HG03045 (cell line): ENCODE measurements around the gene MFSD6L.
"Not testable (repeated sequence)": the region's sequence is repeated elsewhere in the genome, so short reads cannot be mapped to it uniquely, and the experiment has no call there.

ENCODE experiments used
- ATAC-seq: cut with Tn5 transposase; IDR thresholded peaks from one replicate; pipeline ENCODE4 v1.9.1; 2021; ENCODE audit warnings: mild to moderate bottlenecking, moderate library complexity; ENCODE audit not compliant: unreplicated experiment

The MFSD6L gene

DNA sequence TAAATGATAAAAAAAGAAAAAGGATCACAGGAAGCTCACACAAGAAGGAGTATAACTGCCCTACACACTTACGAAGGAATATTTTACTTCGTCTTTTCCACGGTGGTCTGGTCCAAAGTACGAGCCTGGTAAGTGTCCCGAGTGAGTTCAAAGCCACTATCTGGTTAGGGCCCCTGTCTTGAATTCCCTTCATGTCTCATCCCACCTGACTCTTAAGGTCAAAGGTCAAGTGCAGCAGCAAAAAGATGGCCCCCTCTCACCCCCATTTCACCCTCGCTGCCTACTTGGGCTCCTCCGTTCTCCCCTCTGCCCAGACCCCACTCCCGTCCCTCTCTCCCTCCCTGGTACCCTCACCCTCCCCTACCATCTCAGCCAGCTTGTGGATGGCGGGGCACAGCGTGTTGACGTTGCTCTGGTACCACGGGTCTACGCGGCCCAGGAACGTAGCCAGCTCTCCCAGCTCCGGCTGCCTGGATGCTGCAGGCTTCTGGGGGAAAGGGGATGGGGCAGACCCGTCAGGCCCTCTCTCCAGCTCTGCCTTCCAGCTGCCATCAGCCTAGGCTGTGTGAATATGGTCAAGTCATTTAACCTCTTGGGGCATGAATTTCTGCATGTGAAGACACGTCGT lies 27.8 kb upstream of the MFSD6L start:
- no peak for ATAC-seq

DNA sequence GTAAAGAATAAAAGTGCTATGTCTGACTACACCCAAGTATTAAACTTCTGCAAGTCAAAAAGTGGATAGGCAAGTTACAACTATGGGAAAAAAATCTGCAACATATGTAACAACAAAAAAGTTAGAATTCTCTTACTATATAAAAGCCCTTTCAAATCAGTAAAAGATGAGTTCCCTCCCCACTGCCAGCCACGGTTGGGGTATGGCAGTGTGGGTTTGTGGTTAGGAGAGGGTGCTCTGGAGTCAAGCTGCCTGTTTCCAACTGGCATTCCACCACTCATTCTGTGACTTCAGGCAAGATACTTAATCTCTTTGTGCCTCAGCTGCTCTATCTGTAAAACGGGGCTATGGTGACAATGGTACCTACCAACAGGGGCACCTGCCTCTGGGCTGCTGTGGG lies 26.6 kb upstream of the MFSD6L start:
- no peak for ATAC-seq

DNA sequence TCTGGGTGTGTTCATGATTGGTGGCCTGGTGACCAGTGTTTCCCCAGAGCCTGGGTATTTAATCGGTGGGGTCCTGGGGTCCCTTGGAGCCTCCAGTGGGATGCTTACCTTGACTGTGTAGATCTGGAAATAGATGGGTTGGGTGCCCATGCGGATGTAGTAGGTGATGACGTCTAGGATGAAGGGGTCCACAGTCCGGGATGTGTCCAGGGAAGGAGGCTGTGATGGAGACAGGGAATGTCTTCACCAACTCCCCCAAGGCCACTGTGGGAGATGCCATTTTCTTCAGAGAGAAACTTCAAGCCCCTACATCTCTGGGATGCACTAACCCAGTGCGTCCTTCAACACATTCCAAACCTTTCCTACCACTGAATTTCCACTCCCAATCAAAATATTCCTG lies 24.1 kb upstream of the MFSD6L start:
- ATAC-seq: no peak

DNA sequence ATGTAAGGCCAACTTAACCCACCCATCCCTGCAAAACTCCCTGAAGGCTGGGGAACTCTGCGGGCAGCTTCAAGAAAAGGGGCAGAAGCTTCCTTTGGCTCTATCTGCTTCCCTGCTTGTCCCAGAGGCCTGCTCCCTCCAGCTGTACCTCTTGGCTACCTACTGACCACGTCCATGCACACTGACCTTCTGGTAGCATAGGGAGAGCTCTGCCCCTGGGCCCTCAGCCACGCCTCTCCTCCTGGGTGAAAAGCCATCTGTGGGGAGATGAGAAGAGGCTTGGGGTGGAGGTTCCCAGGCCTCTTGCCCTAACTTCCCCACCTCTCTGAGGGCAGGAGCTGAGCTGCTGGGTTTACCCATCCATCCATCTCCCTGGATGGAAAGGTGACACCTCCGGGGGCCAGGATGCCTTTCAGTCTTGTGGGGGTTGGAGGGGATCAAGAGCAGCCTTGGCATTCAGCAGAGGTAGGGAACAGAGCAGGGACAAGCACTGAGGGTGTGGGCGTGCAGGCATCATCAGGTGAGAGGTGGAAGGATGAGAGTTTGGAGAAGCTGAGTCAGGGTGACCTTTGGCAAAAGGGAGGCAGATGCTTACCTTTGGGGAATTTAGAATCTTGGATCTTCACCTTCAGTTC lies 23.4 kb upstream of the MFSD6L start:
- no peak for ATAC-seq

DNA sequence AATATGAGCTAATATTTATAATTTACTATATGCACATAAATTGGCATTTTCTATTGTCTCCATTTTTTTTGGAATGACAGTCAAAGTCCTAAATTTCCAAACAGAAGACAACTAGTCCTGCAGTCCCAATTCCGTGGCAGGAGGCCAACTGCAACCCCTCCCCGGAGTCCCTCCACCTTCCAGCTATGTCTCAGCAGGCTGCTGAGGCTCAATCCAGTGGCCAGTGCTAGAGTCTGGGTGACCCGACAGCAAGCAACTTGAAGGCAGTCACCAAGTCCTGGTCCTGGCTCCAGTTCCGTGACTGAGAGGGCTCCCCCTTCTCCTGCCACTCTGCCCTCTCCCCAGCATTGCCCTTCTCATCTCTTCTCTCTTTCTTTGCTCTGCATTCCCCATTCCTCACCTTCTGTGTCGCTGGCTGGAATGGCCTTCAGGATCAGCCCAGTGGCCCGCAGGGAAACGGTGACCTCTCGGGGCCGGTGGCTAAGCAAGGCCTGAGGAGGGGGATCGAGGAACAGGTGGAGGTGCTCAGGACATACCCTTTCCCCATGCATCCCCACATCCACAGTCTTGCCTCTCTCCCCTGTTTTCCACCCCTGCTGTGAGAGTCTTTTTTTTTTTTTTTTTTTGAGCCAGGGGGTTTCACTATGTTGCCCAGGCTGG lies 22.4 kb upstream of the MFSD6L start:
- no peak for ATAC-seq

DNA sequence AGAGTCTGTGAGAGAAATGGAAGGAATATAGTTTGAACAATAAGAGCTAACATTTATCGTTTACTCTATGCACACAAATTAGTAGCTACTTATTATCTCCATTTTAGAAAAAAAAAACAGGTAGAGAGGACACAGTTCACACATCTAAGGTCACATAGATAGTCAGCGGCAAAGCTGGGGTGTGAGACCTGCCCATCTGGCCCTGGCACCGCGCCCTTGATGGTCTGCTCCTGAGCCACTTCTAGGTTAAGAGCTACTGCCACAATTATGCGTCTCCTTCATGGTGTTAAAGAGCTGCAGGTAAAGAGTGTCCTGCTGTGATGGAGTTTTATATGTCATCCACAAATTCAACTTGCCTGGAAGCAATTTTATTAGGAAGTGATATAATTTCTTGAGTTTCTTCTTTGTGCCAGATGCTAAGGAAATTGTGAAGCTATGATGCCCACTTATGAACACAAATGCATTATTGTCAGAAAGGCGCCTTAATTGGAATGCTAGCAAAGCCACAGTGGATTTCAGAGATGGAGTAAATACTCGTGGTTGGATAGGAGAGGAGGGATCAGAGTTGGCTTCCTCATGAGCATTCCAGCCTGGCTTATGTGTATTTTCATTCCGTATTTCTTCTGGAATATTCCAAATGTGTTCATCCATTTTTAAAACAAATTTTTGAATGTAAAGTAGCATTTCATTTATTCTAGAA lies 21.3 kb upstream of the MFSD6L start:
- ATAC-seq: no peak

DNA sequence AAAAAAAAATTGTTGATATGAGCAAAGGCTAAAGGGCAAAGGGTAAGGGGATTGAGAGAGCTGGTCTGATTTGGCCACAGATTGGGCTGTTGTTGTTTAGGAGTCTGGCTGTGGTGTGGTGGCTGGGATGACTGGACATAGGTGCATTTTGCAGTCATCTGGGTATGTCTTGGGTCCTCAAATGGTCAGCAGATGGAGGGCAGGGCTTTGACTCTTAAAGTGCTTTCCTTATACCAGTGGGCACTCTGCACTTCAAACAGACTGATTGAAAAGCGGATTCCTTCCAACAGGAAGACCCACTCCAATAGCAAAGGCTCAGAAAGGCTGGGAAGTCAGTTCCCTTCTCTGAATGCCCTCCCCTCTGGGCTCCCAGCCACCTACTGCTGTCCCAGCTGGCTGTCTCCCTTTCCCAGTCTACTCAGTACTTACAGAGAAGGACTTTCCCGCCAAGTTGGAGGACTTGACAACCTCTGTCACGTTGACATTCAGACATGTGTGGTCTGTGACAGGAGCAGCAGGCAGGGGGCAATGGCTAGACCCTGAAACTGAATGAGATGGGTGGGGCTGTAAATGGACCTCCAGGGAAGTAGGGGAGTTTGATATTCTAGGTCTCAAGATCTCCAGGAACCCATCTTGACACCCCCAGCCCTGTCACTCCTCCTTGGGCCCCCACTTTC lies 19.6 kb upstream of the MFSD6L start:
- ATAC-seq: no peak

DNA sequence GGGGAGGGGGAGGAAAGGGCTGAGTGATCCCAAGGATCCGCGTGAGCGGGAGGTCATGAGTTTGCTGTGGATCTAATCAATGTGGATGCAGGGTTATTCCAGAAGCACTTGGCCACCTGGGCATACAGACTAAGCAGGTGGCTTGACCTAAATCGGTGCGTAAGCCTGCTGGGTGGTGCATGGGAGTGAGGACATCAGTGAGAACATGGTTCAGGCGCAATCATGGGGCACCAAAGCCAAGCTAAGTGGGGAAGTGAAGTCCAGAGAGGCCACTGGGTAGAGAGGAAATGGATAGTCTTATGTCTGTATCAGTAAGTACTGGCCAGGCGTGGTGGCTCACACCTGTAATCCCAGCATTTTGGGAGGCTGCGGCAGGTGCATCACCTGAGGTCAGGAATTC lies 18.9 kb upstream of the MFSD6L start:
- ATAC-seq: no peak

DNA sequence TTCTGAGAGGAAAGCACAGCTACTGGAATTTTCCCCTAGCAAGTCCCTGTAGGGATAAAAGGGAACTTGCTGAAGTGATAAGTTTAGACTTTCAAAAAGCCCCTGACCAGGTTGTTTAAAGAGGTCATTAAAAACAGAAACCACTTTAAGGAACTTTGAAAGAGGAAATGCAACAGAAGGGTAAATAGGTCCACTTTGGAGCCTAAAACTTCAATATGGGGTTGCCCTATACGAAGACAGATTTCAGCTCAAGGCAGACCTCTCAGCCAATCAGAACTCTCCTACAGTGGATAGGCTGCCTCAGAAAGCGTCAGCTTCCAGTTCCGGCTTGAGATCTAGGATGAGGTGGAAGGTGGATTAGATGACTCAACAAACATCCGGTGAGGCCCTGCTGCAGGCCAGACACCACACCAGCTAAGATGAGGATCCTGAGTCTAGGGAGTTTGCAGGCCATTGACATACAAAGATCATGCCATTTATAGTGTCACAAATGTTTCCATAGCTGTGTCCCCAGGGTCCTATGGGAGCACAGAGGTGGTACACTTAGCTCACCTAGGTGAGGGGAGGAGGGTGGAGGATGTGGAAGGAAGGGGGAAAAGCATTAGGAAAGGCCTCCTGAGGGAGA lies 7.9 kb upstream of the MFSD6L start:
- peak; percentile 80 for ATAC-seq

DNA sequence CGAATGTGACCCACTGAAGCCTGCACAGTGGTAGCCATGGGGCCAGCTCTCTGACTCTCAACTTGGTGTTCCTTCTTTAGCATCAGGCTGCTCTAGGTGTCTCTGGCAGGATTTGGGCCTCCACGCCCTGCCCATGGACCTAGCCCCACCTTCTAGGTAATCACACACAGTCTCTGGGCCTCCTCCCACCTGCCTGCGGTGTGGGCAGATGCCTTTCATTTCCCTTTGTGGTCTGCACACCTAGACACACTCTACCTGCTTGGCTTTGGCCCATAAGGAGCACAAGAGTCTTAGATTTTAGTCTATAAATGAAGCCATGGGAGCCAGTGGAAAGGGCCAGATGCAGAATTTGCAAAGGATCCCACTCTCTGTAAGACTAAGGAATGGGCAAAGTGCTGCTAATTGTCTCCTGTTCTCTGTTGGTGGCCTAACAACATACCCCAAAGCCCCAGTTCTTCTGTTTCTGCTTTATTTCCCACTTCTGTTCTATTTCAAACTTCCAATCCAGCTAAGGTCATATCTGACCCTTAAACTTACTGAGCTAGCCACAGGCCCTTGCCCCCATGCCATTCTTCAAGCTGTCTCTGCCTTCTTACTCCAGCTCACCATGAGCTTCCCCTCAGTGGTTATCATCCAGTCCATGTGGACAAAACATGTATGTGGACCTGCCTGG lies 7.2 kb upstream of the MFSD6L start:
- no peak for ATAC-seq

DNA sequence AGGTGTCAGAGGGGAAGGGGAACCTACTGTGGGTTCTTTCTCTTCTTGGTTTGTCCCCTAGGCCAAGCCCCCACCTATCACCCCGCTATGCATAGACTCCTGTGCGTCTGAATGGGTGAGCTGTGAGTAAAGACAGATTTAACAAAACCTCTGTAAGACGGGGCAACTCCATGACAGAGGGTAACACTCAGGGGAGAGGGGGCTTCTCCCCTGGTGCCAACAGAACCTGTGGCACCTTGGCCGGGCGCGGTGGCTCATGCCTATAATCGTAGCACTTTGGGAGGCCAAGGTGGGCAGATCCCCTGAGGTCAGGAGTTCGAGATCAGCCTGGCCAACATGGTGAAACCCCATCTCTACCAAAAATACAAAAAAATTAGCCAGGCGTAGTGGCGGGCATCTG lies 6.2 kb upstream of the MFSD6L start:
- ATAC-seq: not testable (repeated sequence)

DNA sequence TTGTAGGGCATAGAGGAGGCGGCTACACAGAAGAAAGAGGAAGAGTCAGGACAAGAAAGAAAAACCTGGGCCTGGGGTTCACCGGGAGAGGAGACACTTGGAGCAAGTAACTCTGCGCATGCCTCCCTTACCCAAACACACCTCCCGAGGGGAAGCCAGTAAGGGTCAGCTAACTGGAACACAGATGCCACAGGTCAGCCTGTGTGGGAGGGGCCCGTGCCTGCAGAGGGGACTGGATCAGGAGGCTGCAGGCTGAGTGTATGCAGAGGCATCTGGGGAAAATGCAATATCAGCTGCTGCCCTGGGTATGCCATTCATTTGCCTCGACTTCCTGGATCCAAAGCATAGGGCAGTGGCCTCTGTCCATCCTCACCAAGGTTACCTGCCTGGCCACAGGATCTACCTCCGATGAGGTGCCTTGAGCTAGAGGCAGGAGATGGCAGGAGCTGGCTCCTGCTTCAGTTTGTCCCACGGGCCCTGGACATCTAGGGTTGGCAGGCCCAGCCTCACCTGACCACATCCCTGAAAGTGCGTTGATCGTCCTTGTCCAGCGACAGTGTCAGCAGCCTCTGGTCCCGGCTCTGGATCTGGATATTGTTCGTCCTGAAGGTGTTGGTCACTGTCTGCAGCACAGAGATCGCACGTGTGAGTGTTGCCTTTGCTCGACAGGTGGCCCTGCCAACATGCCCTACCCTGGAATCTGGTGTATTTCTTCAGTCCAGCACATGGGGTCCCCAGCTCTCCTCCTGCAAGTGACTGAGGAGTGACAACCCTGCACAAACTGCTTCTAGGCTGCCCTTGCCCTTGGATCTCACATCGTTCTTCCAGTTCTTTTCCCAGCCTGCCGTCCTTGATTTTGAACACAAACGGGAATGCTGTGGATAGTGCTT lies 4.6 kb upstream of the MFSD6L start:
- no peak for ATAC-seq

DNA sequence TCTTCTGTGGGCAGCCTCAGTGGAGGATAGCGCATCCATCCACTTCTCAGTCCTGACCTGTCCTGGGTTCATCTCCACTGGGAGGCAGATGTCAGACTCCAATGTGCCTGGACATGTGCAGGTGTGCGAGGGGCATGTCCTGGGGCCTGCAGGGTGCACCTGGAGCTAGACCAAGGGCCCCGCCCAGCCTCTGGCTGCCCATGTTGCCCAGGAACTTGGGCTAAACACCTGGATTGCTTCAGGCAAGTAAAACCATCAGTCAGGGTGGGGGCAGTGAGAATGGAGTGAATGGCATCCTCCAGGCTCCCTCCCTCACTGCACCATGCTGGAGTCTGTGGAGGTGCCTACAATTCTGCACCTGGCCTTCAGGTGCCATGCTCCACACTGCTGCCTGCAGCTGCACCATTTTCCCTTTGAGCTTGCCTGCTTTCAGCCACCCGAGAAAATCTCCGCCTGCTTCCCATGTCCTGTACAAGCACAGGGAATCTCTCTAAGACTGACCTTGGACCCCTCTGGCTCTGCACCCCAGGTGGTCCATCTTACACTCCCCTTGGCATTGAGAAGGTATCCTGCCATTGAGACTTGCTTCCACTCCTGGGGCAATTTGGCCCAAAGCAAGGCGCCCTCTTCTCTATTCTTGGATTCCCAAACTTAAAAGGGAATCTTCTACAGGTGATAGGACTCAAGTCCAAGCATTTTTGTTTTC lies 2.1 kb upstream of the MFSD6L start:
- ATAC-seq: no peak

DNA sequence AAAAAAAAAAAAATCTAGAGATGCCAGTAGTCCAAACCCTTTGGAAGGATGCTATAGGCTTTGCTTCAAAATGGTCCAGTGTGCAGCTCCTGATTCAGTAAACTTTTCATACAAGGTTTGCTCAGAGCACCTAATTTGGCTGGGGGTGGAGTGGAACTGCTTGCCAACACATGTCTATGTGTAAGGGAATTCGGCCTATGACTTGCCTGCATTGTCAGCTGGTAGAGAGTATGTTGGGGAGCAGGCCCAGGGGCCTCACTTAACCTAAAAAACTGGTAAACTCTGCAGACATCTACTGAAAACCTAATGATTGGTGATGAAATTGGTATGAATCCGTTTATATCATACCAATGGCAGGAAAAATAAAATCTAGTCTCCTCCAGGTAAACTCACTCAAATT lies 1.5 kb upstream of the MFSD6L start:
- ATAC-seq: no peak

DNA sequence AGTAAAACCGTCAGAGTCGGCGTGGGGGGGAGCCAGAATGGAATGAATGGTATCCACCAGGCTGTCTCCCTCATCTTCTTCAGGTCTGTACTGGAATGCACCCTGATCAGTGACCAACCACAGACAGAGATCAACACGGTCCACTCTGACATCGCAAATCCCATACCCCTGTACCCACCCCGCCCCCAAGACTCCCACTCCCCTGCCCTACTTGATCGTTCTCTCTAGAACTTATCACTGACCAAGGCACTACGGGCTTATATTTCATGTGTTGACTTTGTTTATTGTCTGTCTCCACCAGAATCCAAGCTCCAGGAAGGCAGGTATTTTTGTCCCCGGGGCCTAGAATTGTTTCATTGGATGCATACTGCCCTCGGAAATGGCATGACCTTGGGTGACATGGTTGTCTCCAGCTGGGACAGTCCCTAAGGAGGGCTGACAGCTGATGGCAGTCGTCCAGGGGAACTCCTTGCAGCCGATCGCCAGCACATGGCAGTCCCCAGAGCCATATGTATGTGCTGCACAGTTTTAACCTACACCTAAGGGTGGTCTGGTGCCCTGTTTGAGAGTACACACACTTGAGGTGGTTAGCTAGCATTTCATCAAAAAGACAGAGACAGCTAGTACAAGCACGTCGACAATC lies 526 bp upstream of the MFSD6L start:
- ATAC-seq: no peak

DNA sequence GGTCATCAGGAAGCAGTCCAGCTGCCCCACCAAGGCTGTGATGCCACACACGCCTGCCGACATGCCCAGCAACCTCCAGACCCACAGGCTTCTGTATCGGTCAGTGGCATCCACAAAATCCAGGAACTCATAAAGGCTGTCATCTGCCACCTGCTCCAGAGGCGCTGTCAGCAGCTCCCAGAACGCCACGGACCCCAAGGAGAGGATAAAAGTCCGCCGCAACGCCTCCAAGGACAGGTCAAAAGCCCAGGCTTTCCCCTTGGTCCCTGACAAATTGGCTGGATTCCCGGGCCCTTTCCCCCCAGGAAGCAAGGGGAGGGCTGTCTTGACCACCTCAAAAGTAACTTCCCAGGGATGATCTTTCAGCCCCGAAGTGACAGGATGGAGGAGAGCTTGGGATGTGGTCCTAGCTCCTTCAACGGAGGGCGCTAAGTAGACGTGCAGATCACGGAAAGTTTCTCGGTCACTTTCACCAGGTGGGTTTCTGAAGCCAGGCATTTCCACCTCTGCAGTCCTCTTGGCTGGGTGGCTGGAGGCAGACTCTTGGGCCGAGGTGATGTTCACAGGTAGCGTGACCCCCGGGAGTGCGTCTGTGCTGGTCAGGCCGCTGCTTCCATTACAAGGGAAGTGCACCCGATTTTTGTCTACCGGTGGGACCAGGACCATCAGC lies 854 bp downstream of the MFSD6L start:
- ATAC-seq: no peak

DNA sequence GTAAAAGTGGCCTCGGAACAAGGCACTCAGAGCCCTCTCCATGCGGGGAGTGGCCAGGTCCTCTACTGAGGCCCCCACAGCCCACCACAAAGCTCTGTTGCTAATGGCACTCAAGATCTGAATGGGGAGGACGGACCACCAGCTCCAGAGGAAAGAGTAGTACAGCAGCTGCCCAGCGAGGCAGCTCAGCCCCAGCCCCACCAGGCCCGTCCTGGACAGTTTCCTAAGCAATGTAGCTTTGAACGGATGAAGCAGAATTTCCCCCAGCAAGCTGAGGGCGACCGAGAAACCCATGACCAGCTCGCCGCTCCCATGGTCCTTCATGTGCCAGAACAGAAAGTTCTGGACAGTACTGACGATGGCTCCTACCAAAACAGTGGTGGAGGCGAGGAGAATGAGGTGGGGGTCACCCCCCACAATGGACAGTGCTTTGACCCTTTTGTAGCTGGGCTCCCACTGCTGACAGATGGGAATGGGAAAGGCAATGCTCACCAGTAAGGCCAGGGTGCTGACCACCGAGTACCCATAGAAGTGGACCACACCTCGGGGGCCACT lies 1.5 kb downstream of the MFSD6L start:
- no peak for ATAC-seq
